HepG2 (cell line): Measurements from ENCODE around the gene CCDC177.

Experiments
- FOXA3 ChIP-seq: IDR thresholded peaks from 2 replicates; pipeline ENCODE4 v1.6.1; 2016; ENCODE audit warnings: missing genetic modification reagents, missing compliant biosample characterization
- JARID2 ChIP-seq: sonication (generic); formaldehyde crosslinking; IDR thresholded peaks from 2 replicates; pipeline ENCODE4 v1.8.1; 2023; ENCODE audit warnings: missing genetic modification reagents, inconsistent platforms; ENCODE audit not compliant: insufficient replicate concordance
- KDM4B ChIP-seq: sonication (generic); formaldehyde crosslinking; IDR thresholded peaks from 2 replicates; pipeline ENCODE4 v1.4.0; 2020; ENCODE audit warnings: missing genetic modification reagents
- NCOA5 ChIP-seq: sonication (generic); formaldehyde crosslinking; IDR thresholded peaks from 2 replicates; pipeline ENCODE4 v1.4.0; 2020; ENCODE audit warnings: missing genetic modification reagents
- POLR2A ChIP-seq, 2 experiments: IDR thresholded peaks; 2 replicates each; pipeline ENCODE4 v1.6.1; 2011; ENCODE audit warnings: low read depth in 2 of 2, low read length in 2 of 2, mild to moderate bottlenecking in 1 of 2, moderate library complexity in 1 of 2; ENCODE audit not compliant: insufficient read depth in 1 of 2
- SOX13 ChIP-seq, 3 experiments: fragments of 450-650 bp in 1 of 3; sonication (generic) in 1 of 3; formaldehyde crosslinking in 1 of 3; IDR thresholded peaks in 2 of 3; conservative IDR thresholded peaks in 1 of 3; 2 replicates each; pipeline versions ENCODE4 v1.5.0 to v1.6.1; 2016 to 2020; ENCODE audit warnings: antibody characterized with exemption in 1 of 3, mild to moderate bottlenecking in 1 of 3, missing compliant biosample characterization in 1 of 3, missing genetic modification reagents in 1 of 3, moderate library complexity in 1 of 3
- ZNF556 ChIP-seq: sonication (generic); formaldehyde crosslinking; IDR thresholded peaks from 2 replicates; pipeline ENCODE4 v1.4.0; 2020; ENCODE audit warnings: mild to moderate bottlenecking, missing genetic modification reagents, borderline replicate concordance
- TF ChIP-seq, protein P1 (sequence below): sonication (generic); formaldehyde crosslinking; IDR thresholded peaks from 2 replicates; pipeline ENCODE4 v1.5.0; 2020; ENCODE audit warnings: mild to moderate bottlenecking, missing genetic modification reagents, moderate library complexity
- TF ChIP-seq, protein P2 (sequence below): sonication (generic); formaldehyde crosslinking; IDR thresholded peaks from 2 replicates; pipeline ENCODE4 v1.4.0; 2020; ENCODE audit warnings: missing genetic modification reagents

DNA sequence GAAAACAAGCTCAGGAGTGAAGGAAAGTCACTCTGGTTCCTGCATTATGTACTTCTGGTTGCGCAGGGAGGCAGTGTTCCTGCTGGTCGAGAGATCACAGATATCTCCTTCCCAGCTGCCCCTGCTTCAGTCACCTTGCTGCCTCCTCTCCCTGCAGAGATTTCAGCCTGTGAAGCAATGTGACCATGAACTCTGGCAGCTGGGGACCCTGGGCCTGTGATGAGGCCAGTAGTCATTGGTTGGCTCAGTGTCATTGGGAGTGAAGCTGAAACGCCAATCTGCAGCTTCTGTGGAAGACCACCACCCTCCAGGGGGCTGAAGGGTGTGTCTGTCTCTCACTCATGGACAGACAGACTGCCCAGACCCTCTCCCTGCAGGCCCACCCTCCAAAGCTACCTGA is 45.1 kb downstream of the CCDC177 start:
- no peak for TF ChIP-seq POLR2A (IDR thresholded peaks at IDR 0.05; ENCODE audit: insufficient read depth in 1 of 2, low read depth in 2 of 2, low read length in 2 of 2)
- TF ChIP-seq JARID2 (CRISPR knock-in tag) = no peak
- no peak for TF ChIP-seq NCOA5 (CRISPR knock-in tag)
- TF ChIP-seq, protein P1, sequence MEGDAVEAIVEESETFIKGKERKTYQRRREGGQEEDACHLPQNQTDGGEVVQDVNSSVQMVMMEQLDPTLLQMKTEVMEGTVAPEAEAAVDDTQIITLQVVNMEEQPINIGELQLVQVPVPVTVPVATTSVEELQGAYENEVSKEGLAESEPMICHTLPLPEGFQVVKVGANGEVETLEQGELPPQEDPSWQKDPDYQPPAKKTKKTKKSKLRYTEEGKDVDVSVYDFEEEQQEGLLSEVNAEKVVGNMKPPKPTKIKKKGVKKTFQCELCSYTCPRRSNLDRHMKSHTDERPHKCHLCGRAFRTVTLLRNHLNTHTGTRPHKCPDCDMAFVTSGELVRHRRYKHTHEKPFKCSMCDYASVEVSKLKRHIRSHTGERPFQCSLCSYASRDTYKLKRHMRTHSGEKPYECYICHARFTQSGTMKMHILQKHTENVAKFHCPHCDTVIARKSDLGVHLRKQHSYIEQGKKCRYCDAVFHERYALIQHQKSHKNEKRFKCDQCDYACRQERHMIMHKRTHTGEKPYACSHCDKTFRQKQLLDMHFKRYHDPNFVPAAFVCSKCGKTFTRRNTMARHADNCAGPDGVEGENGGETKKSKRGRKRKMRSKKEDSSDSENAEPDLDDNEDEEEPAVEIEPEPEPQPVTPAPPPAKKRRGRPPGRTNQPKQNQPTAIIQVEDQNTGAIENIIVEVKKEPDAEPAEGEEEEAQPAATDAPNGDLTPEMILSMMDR = no peak
- no peak for TF ChIP-seq KDM4B (CRISPR knock-in tag)
- TF ChIP-seq, protein P2, sequence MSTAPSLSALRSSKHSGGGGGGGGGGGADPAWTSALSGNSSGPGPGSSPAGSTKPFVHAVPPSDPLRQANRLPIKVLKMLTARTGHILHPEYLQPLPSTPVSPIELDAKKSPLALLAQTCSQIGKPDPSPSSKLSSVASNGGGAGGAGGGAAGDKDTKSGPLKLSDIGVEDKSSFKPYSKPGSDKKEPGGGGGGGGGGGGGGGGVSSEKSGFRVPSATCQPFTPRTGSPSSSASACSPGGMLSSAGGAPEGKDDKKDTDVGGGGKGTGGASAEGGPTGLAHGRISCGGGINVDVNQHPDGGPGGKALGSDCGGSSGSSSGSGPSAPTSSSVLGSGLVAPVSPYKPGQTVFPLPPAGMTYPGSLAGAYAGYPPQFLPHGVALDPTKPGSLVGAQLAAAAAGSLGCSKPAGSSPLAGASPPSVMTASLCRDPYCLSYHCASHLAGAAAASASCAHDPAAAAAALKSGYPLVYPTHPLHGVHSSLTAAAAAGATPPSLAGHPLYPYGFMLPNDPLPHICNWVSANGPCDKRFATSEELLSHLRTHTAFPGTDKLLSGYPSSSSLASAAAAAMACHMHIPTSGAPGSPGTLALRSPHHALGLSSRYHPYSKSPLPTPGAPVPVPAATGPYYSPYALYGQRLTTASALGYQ (CRISPR knock-in tag) = no peak
- no peak for TF ChIP-seq ZNF556 (CRISPR knock-in tag)
- no peak for TF ChIP-seq SOX13 (IDR thresholded peaks at IDR 0.05)
- no peak for TF ChIP-seq SOX13 (CRISPR knock-in tag; conservative IDR thresholded peaks at IDR 0.05 in 1 of 2, IDR thresholded peaks at IDR 0.05 in 1 of 2)
- no peak for TF ChIP-seq FOXA3 (CRISPR knock-in tag)
